Thoracic aorta endothelial cell (primary cell): ENCODE measurements around the gene MUSTN1. TPM values are rescaled to one million over a fixed set of nuclear protein-coding genes. Genes with fewer than 3 reads are reported as not detected.

Experiments
- small RNA-seq: library from RNA; depleted of rRNA; stranded (forward); fragments of <200 nt; gene quantifications from one replicate; pipeline ENCODE3, GENCODE V24; 2012
- total RNA-seq: library from RNA; depleted of rRNA; stranded (reverse); fragments of >200 nt; gene quantifications from 2 replicates; pipeline ENCODE4 v1.2.3, GENCODE V29; 2012

Gene MUSTN1
- not detected in 2 replicates for total RNA-seq

GRCh38 chr3:52834871-52835501 is at the start of gene MUSTN1:
MUSTN1 (minus strand) TSS chr3:52835019; CDS start chr3:52834948, 71 bp downstream.

GRCh38 chr3:52830535-52831258 is 4.1 kb downstream of the MUSTN1 start, which contains the start of gene ITIH4:
ITIH4 (minus strand) TSS chr3:52830672; CDS start chr3:52830642, 30 bp downstream.

GRCh38 chr3:52794612-52795099 is 40.2 kb downstream of the MUSTN1 start, which contains the start of gene ITIH3:
ITIH3 (plus strand) TSS chr3:52794796; CDS start chr3:52794804, 8 bp downstream.

Small RNA genes lying within 50 kb of the gene (small RNA-seq; reads per million reads assigned to genes)
- gene MIR8064 (not detected), gene MUSTN1 (not detected)

Other genes starting within 250 kb of the MUSTN1 start
- gene PBRM1, start 149.1 kb downstream of the MUSTN1 start, total RNA-seq, result 120 and 131 TPM in 2 replicates
- gene GNL3, start 149.0 kb downstream of the MUSTN1 start, total RNA-seq, result 218 and 226 TPM in 2 replicates
- 62.4 and 75.8 TPM in 2 replicates for gene GLT8D1, start 129.2 kb downstream of the MUSTN1 start, total RNA-seq
- 90.3 and 99.0 TPM in 2 replicates for gene SPCS1, start 128.9 kb downstream of the MUSTN1 start, total RNA-seq
- gene NEK4, start 64.1 kb downstream of the MUSTN1 start, total RNA-seq, result 17.8 and 22.5 TPM in 2 replicates
- gene ITIH1, start 57.4 kb downstream of the MUSTN1 start, total RNA-seq, result not detected in 2 replicates
- under 0.01 TPM in 1 of 2 replicates, not detected in the other for gene ITIH3, start 40.2 kb downstream of the MUSTN1 start, total RNA-seq
- 0.22 and 0.40 TPM in 2 replicates for gene ITIH4, start 4.3 kb downstream of the MUSTN1 start, total RNA-seq
- 13.7 and 15.1 TPM in 2 replicates for gene STIMATE, start 62.5 kb upstream of the MUSTN1 start, total RNA-seq
- gene SFMBT1, start 211.1 kb upstream of the MUSTN1 start, total RNA-seq, result 5.1 and 5.7 TPM in 2 replicates